Dermis blood vessel endothelial cell (primary cell): Measurements from ENCODE around the gene RABEPK. TPM values are rescaled to one million over a fixed set of nuclear protein-coding genes. Genes with fewer than 3 reads are reported as not detected.
A peak's percentile ranks its signal among the peaks of the same experiment; 100 is the strongest.
"Not testable (repeated sequence)": the region's sequence is repeated elsewhere in the genome, so short reads cannot be mapped to it uniquely, and the experiment has no call there.

ENCODE experiments used
- DNase-seq: peaks from one replicate; pipeline ENCODE4 v3.0.0; 2010
- total RNA-seq: library from RNA; depleted of rRNA; stranded (reverse); fragments of >200 nt; gene quantifications from 2 replicates; pipeline ENCODE4 v1.2.3, GENCODE V29; 2014

The RABEPK gene
- total RNA-seq, 1 donor from 2014 or later, result 20.4 TPM

- not testable (repeated sequence) for DNase-seq
Measured at GRCh38 chr9:125195591-125195990, 4.8 kb upstream of the RABEPK start.

- no peak for DNase-seq
Measured at GRCh38 chr9:125202846-125203618, 2.7 kb downstream of the RABEPK start.

GRCh38 chr9:125204477-125204876 lies 4.1 kb downstream of the RABEPK start:
- DNase-seq, result no peak

GRCh38 chr9:125214186-125214585 lies 13.8 kb downstream of the RABEPK start:
- DNase-seq, result no peak

- no peak for DNase-seq
Measured at GRCh38 chr9:125218621-125219020, 18.3 kb downstream of the RABEPK start.

- not testable (repeated sequence) for DNase-seq
Measured at GRCh38 chr9:125224858-125225257, 24.5 kb downstream of the RABEPK start.

GRCh38 chr9:125227761-125228160 lies 27.4 kb downstream of the RABEPK start:
- no peak for DNase-seq

GRCh38 chr9:125233678-125234077 lies 33.3 kb downstream of the RABEPK start:
- DNase-seq, result peak; percentile 78

GRCh38 chr9:125234099-125234498 lies 33.8 kb downstream of the RABEPK start:
- not testable (repeated sequence) for DNase-seq

GRCh38 chr9:125235804-125236519 lies 35.6 kb downstream of the RABEPK start:
- no peak for DNase-seq

- DNase-seq, result not testable (repeated sequence)
Measured at GRCh38 chr9:125236520-125237159, 36.3 kb downstream of the RABEPK start.

- DNase-seq, result no peak
Measured at GRCh38 chr9:125238127-125238914, 38.0 kb downstream of the RABEPK start.

- no peak for DNase-seq
Measured at GRCh38 chr9:125238915-125239446, 38.6 kb downstream of the RABEPK start.

- DNase-seq, result no peak
Measured at GRCh38 chr9:125239631-125240597, 39.6 kb downstream of the RABEPK start.

- DNase-seq, result peak; percentile 60
Measured at GRCh38 chr9:125240649-125240999, 40.3 kb downstream of the RABEPK start.

- DNase-seq, result peak; percentile 100
Measured at GRCh38 chr9:125241000-125241862, 40.9 kb downstream of the RABEPK start, which contains the start of gene HSPA5. HSPA5 (minus strand) TSS chr9:125241343; CDS start chr9:125241126, 217 bp downstream.

- peak; percentile 18 for DNase-seq
Measured at GRCh38 chr9:125241863-125242739, 41.8 kb downstream of the RABEPK start.

GRCh38 chr9:125243792-125244260 lies 43.5 kb downstream of the RABEPK start:
- DNase-seq, result no peak

GRCh38 chr9:125246261-125246667 lies 45.9 kb downstream of the RABEPK start:
- no peak for DNase-seq
